HG02588 (cell line): Measurements from ENCODE around the gene SH3PXD2A.

Experiments
- ATAC-seq: cut with Tn5 transposase; IDR thresholded peaks from one replicate; pipeline ENCODE4 v1.9.1; 2021; ENCODE audit warnings: mild to moderate bottlenecking, moderate library complexity; ENCODE audit not compliant: unreplicated experiment

SH3PXD2A gene, protein sequence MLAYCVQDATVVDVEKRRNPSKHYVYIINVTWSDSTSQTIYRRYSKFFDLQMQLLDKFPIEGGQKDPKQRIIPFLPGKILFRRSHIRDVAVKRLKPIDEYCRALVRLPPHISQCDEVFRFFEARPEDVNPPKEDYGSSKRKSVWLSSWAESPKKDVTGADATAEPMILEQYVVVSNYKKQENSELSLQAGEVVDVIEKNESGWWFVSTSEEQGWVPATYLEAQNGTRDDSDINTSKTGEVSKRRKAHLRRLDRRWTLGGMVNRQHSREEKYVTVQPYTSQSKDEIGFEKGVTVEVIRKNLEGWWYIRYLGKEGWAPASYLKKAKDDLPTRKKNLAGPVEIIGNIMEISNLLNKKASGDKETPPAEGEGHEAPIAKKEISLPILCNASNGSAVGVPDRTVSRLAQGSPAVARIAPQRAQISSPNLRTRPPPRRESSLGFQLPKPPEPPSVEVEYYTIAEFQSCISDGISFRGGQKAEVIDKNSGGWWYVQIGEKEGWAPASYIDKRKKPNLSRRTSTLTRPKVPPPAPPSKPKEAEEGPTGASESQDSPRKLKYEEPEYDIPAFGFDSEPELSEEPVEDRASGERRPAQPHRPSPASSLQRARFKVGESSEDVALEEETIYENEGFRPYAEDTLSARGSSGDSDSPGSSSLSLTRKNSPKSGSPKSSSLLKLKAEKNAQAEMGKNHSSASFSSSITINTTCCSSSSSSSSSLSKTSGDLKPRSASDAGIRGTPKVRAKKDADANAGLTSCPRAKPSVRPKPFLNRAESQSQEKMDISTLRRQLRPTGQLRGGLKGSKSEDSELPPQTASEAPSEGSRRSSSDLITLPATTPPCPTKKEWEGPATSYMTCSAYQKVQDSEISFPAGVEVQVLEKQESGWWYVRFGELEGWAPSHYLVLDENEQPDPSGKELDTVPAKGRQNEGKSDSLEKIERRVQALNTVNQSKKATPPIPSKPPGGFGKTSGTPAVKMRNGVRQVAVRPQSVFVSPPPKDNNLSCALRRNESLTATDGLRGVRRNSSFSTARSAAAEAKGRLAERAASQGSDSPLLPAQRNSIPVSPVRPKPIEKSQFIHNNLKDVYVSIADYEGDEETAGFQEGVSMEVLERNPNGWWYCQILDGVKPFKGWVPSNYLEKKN

DNA sequence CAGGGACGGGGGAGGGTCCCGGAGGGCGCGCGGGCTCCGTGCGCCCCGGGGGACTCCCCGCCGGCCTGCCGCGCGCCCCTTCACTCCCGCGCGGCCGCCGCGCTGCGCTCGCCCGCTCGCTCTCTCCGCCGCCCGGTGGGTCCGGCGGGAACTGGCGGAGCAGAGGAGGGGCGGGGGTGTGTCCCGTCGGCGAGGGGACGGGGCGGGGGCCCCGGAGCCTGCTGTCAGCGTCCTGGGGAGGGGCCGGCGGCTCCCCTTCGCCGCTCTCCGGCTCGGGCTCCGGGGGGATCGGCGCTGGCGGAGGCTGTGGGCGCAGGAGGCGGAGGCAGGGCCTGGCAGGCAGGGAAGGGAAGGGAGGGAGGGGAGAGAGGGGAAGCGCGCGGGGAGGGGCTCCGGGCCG lies at the start of gene SH3PXD2A:
Gene SH3PXD2A, minus strand, starts transcription at position 153 of the 400 bp plus-strand sequence. CDS start 310 bp downstream, outside the sequence.
- ATAC-seq = no peak

DNA sequence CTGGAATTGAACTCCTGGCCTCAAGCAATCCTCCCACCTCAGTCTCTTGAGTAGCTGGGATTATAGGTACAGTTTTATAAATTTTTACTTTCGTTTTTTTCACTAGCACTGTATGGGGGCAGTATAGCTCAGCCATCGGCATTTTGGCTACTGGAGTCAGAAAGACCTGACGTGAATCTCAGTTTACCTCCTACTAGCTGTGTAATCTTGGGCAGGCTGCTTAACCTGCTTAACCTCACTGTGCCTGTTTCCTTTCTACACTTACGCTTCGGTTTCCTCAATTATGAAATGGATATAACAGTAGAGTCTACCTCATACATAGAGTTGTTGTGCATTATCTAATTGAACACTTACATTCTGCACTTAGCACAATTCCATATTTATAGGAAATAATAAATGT lies 45.9 kb upstream of the SH3PXD2A start:
- ATAC-seq = no peak

DNA sequence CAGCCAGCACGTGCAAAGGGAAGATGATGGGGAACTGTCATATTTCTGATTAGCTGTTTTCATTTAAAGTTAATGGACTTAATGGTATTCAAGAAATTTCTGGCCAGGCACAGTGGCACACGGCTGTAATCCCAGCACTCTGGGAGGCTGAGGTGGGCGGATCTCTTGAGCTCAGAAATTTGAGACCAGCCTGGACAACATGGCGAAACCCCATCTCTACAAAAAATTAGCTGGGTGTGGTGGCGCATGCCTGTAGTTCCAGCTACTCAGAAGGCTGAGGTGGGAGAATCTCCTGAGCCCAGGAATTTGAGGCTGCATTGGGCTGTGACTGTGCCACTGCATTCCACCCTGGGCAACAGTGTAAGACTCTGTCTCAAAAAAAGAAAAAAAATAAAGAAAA lies 43.9 kb upstream of the SH3PXD2A start:
- no peak for ATAC-seq

DNA sequence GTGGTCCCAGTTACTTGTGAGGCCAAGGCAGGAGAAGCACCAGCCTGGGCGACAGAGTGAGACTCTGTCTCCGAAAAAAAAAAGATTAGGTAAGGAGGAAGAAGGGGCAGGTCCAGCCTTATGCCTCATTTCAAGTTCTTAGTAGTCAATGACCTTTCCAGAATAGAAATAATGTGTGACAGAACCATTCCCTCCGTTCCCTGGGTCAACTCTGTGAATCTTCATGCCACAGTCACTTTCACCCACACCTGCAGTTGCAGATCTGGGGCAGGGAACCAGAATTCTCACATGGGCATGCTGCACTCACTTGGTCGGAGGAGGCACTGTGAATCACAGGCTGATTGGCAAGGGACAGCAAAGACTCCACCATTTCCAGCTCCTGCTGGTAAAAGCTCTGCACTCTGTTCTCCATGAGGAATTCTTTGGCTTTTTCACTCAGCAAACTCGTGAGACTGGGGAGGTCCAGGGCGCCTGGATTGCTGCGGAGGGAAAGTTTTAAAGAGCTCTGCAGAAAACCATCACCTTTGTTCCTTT lies 41.9 kb upstream of the SH3PXD2A start:
- no peak for ATAC-seq

DNA sequence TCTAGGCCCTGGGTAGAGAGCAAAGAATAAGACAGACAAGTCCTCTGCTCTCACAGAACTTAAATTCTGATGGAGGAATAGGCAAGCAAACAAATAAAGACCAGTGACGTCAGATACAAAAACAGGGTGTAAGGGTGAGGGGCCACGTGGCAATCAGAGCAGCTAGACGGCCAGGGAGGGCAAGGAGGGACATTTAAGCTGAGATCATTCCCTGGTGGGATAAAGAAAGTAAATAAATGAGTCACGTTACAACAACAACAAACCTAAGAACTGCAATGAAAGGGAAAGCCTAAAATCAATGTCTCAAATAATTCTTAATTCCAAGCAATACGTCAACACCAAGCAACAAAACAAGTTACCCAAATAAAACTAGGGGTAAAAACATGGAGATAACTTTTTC lies 40.8 kb upstream of the SH3PXD2A start:
- no peak for ATAC-seq

DNA sequence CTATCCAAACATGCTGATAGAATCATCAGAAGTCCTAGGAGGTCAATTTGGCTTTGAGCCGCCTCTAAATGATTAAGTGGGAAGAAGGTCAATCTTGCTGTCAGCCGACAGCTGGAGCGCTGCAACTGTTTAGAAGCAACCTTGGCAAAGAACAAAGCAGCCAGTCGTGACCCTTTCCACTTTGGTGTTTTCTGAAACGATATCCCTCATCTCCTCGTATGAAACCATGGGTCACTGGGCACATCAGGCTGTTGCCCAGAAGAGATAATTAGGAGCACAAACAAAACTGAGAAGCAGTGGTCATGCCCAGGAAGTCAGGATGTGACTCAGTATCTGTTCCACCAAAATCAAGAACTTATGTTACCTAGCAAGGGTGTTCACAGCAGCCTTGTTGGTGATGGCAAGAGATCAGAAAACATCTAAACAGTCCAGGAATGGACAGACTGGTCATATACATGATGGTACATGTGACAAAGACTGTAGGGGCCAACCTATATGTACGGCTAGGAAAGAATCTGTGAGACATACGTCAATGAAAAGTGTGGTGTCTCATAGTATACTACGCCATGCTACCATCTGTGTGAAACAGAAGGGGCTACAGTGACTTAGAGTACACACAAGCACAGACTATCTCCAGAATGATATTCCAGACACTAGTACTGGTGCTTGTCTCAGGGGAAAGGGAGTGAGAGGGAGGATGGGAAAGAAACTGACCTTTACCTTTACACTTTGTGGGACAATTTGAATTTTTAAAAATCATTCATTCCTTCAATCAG lies 40.2 kb upstream of the SH3PXD2A start:
- no peak for ATAC-seq

DNA sequence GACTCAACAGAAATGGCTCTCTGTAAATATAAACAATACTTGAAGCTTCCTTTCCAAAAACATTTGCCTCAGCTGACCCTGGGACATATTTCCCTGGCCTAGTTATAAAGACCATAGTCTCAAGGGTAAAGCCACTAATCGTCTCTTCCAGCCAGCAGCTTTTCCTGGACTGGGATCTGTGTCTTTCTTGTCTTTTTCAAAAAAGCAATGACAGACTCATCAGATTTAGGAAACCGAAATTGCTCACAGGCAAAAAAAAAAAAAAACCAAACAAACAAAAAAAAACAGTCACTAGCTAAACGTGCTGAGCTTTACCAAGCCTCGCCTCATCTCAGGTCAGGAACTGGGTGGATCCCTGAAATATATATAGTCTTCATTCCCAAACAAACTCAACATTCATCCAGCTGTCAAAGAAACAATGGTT lies 39.1 kb upstream of the SH3PXD2A start:
- ATAC-seq = no peak

DNA sequence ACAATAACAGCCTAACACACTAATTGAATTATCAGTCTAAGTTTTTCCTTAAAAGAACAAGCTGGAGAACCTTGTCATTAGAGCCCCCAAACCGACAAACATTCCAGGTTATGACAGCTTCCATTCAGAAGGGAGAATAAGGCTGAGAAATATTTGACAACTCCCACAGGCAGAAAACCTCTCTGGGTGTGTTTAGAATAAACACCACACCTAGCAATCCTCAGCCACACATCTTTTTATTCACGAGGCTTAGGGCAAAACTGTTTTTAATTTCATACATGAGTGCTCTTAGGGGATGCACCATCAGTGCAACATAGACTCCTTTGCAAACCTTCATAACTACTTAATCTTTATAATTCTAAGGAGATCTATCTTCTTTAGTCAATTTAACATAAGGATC lies 38.4 kb upstream of the SH3PXD2A start:
- ATAC-seq = no peak

DNA sequence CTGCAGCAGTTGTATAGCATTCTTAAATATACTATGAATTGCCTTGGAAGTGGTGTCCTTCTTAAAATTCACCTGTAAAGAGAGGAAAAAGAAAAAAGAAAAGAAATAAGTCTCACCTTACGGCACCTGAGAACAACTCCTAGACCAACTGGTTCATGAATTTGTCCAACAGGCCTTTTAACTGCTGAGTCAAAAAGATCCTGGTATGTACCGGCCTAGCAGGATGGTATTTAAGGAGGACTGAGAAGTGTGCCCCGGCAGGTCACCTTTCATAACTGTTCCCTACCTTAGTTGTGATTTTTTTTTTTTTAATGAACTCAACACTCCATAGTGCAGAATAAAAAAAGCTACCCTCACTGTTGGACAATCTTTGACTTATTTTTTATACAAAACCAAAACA lies 36.8 kb upstream of the SH3PXD2A start:
- no peak for ATAC-seq

DNA sequence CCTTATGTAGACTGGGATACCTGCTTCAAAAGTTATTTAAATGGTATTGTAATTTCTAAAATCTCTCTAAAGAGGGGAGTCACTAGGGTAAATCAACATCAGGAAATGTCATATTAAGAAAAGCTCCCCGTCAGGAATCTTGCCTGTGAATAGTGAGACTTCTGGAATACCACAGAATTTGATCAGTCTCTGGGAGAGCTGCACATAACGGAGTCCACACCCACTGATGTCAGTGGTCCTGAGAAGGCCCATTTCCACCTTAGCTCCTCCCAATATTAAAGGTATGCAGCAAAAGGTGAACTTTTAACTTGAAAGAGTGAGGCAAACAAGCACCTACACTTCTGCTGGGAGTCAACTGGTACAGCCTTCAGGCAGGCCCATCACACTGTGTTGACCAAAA lies 35.3 kb upstream of the SH3PXD2A start:
- ATAC-seq = no peak

DNA sequence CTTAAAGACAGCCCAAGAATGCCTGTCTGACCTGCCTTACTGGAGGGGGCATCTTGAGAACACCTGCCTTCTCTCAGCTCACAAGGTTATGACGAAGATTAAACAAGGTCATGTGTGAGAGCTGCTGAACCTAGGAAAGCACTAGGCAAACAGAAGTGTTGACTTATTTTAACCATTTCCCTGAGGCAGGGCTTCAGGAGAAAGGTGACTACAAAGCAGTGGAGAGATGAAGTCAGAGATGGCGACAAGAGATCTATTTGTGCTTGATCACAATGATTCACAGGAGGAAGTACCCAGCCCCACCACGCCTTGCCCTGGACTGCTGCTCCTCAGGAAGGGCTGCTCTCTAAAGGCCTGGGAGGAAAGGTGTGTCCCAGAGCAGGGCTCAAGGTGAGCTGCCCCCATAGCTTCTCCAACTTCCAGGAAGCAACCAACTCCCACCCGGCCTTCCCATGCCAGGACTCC lies 34.9 kb upstream of the SH3PXD2A start:
- no peak for ATAC-seq

DNA sequence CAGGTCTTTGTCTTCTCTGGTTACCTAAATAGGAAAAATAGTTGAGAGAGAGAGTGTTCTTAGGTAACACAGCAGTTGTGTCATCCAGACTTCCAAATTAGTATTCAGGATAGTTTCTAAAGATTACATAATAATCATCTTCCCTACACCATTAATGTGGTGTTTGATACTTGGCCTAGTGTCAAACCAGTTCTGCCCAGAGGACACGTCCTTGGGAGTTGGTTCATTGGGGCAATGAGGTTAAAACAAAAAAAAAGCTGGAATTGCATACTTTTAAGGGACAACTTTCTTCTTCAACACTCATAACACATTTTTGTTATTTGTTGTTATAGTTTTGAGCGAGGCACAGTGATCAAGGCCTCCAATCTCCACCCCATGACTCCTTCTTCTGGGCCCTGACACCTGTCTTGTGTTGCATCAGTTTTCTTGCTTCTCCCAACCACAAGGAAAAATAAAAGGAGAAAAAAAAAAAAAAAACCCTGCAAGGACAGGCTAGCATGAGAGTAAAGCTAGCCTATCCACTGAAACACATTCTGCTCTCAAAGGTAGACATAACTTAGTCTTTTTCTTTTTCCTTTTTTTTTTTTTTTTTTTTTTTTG lies 33.8 kb upstream of the SH3PXD2A start:
- ATAC-seq = no peak

DNA sequence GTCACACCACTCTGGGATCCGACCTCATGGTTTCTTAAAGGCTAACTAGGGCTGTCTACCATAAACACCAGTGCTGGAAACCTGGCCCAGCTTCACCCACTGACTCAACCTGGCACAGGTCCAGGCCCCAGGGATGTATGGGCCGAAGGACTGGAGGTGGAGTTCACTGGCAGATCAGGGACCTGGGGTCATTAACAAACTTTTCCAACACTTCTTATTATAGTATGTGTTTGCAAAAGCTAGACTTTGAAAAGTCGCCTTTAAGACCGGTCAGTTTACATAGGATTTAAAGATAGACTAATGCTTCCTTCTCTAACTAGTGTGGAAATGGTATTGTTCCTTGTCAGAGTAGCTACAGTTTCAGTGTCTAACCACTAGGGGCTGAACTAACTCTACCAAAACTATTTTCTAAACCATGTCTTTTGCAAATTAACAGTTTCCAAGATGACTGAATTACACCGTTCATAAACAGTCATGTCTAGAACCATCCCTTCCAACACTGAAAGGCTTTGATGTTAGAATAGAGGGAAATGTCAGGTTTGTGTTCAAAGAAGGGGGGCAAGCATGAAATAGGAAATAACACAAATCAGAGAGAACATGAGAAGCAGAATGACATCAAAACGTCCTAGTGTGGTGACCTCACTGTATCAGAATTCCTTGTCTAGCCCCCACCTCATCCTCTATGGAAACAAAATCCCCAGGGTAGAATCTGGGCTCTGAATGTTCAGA lies 32.9 kb upstream of the SH3PXD2A start:
- peak; percentile 65 for ATAC-seq

DNA sequence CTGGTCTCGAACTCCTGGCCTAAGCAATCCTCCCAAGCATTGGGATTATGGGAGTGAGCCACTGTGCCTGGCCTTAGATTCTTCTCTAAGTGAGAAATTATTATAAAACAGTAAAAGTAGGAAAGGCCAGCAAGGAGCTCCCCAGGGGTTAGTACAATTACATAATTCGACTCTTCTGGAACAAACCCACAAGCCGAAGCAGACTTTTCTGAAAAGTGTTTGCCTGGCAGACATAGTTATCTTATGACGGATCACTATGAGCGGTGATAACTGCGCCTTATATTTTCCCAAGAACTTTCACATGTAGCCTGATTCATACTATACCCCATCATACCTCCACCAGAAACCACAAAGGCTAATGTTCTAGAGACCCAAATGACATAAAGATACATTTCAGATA lies 30.2 kb upstream of the SH3PXD2A start:
- ATAC-seq = no peak

DNA sequence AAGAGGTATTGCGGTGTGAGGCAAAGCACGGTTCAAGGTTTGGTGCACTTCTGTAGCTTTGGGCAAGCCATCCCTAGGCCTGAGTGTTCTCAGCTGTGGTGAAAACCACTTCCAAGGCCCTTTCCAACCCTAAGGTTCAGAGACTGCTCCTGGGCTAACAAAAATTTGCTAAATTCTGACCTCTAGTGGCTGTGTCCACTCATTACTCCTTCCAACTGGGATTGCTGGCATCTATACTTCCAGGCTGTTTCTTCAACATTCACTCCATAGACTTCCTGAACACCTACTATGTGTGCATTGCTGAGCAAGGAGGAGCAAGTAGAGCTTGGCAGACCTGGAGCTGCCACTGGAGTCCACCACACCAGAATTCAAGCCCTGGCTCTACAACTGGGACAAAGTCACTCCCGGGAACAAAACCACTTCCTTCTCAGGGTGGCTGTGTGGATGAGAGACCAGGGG lies 29.3 kb upstream of the SH3PXD2A start:
- no peak for ATAC-seq

DNA sequence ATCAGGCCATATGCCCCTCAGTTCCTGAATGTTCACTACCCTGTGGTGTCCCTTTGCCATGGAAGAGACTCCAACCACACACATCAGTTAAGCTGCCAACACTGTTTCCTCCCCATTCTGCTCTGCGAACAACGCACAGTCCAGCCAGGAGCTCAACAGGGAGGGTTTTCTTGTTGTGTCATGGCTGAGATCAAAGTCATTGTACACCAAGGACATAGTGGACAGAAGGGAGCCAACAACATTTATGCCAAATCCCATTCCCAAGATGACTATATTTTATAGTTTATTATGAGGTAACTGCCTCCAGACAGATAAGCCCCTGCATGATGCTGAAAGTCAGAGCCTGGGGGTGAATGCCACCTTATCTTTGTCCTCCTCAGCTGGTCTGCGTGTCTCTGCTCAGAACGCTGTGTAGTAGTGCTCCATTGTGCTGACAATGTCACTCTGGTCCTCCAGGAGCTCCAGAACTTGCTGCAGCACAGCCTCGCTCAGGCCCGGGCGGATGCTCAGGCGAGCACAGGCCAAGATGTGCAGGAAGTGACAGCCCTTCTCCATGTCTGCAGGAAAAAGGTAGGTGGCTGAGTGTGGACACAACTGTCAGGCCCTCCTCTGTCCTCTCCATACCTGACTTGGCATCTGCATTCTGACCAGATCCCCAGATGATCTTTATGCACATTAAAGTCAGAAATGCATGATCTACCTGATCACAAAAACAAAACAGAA lies 27.1 kb upstream of the SH3PXD2A start:
- ATAC-seq = no peak

DNA sequence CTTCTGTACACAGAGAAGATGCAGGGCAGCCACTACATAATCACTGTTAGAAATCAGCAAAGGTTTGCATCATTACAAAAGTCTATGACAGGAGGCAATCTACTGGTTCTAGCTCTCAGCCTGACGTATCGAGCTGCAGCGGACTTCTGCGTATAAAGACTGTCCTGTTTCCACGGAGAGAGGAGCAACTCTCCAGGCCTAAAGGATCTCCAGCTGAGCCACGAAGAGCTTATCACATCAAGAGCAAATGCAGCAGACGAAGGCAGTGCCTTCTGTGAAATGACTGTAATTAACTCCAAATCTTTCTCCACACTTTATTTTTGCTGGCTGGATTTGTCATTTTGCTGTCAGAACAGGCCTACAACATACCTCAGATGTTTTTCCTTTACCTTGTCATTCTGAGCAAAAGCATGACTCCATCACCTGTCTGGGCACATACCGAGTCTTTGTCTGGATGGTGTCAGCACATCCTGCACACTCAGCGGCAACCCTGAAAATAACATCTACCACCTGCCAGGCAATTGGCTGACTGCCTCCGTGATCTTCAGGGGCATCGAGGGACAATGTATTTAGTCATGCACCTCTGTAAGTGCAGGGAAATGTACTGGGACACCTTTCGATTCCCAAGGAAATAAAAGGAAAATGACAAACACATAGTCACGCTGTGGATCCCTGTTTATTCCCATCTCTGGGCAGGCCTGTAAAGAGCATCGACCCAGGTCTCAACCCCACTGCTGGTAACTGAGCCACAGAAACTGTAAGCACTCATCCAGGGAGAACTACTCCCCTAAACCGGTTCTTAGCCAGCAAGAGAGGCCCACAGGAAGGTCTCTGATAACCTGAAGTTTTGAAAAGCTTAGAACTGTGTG lies 26.3 kb upstream of the SH3PXD2A start:
- ATAC-seq = no peak

DNA sequence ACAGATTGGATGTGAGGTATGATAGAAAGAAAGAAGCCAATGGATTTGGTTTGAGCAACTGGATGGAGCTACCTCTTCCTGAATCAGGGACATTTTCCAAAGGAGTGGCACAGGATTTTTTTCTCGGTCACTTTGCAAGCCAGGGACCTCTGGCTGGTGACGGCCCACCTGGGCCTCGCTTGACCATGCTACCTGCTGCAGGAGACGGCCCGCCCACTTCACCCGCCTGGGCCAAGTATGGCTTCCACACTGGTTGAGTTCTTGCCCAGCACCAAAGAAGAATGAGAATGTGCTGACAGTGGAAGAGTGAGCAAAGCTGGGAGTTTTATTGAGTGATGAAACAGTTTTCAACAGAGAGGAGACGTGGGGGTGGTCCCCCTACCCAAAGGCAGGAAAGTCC lies 24.5 kb upstream of the SH3PXD2A start:
- no peak for ATAC-seq
